HCT116 (cell line): ENCODE measurements around the gene NLRP11. TPM values are rescaled to one million over a fixed set of nuclear protein-coding genes. Genes with fewer than 3 reads are reported as not detected.

Source experiments
- ATAC-seq: fragments of 200-7000 bp; cut with Tn5 transposase; 2 replicates; pipeline ENCODE4 v1.9.1; 2020; ENCODE audit warnings: mild to moderate bottlenecking, moderate library complexity
- BruUV-seq: library from RNA; stranded (reverse); fragments of 400-500 nt; replicated peaks from 2 replicates; lab custom pipeline; 2021; lab: Mats Ljungman, UMichigan
- CTCF ChIA-PET: fragments of 300-600 bp; sonication (Branson Sonifier 250); formaldehyde crosslinking; loops from one replicate; lab custom pipeline; 2021; ENCODE audit warnings: antibody characterized with exemption; lab: Charles Lee
- POLR2A ChIA-PET: fragments of 300-600, 350-600 bp; sonication (Branson Sonifier 250); formaldehyde crosslinking; loops from one replicate; lab custom pipeline; 2021; ENCODE audit warnings: antibody characterized with exemption; lab: Charles Lee
- RAD21 ChIA-PET, 2 experiments: fragments of 300-600 bp; sonication (Branson Sonifier 250); formaldehyde crosslinking; loops; one replicate each; lab custom pipeline; 2023; ENCODE audit warnings: low total read pairs in 2 of 2; ENCODE audit not compliant: uncharacterized antibody in 2 of 2, unreplicated experiment in 2 of 2, low non-redundant PET in 1 of 2; lab: Charles Lee
- DNase-seq: peaks from one replicate; pipeline ENCODE4 v3.0.0-alpha.2; 2010; ENCODE audit warnings: low read depth, low spot score
- H2AFZ ChIP-seq: fragments of 200-600 bp; shearing (Covaris generic), sonication (generic); 2 replicates; pipeline ENCODE4 v1.6.1; 2017; ENCODE audit warnings: low read depth, mixed run types, mixed read lengths, antibody characterized with exemption, low read length; ENCODE audit not compliant: poor library complexity, severe bottlenecking
- H3K27ac ChIP-seq: 2 replicates; pipeline ENCODE4 v1.5.1; 2012; ENCODE audit warnings: low read depth, low read length
- H3K27me3 ChIP-seq: fragments of 200-600 bp; sonication (generic); 2 replicates; pipeline ENCODE4 v1.6.1; 2016; ENCODE audit warnings: mixed run types, low read length, mixed read lengths; ENCODE audit not compliant: insufficient read depth
- H3K36me3 ChIP-seq, 2 experiments: fragments of 200-500 bp in 1 of 2; fragments of 200-600 bp in 1 of 2; sonication (Bioruptor generic) in 1 of 2; sonication (generic) in 1 of 2; 2 replicates each; pipeline versions ENCODE4 v1.5.1 to v1.6.1; 2014 to 2016; ENCODE audit warnings: low read length in 2 of 2, inconsistent platforms in 1 of 2, mixed read lengths in 1 of 2, mixed run types in 1 of 2; ENCODE audit not compliant: insufficient read depth in 2 of 2, control insufficient read depth in 1 of 2
- H3K4me1 ChIP-seq, 2 experiments: fragments of 200-600 bp in 1 of 2; sonication (generic) in 1 of 2; 2 replicates each; pipeline versions ENCODE4 v1.5.1 to v1.6.1; 2012 to 2017; ENCODE audit warnings: low read length in 2 of 2, inconsistent platforms in 1 of 2, mild to moderate bottlenecking in 1 of 2, mixed read lengths in 1 of 2, mixed run types in 1 of 2, moderate library complexity in 1 of 2; ENCODE audit not compliant: insufficient read depth in 2 of 2, control insufficient read depth in 1 of 2
- H3K4me2 ChIP-seq: fragments of 200-600 bp; sonication (generic); 2 replicates; pipeline ENCODE4 v1.6.1; 2017; ENCODE audit warnings: mixed run types, low read length, mixed read lengths
- H3K4me3 ChIP-seq, 2 experiments: fragments of 200-600 bp in 1 of 2; sonication (generic) in 1 of 2; replicated peaks in 1 of 2; 2 replicates each; pipeline ENCODE4 v1.5.1; 2011 to 2016; ENCODE audit warnings: low read length in 2 of 2, control low read depth in 1 of 2, low read depth in 1 of 2, mild to moderate bottlenecking in 1 of 2, mixed read lengths in 1 of 2, mixed run types in 1 of 2
- H3K79me2 ChIP-seq: fragments of 200-600 bp; sonication (generic); 2 replicates; pipeline ENCODE4 v1.6.1; 2017; ENCODE audit warnings: mild to moderate bottlenecking, mixed run types, low read length, moderate library complexity, mixed read lengths; ENCODE audit not compliant: insufficient read depth
- H3K9ac ChIP-seq: fragments of 200-600 bp; sonication (generic); 2 replicates; pipeline ENCODE4 v1.6.1; 2016; ENCODE audit warnings: low read length, mixed read lengths
- H3K9me2 ChIP-seq: fragments of 200-600 bp; sonication (generic), shearing (Covaris generic); 2 replicates; pipeline ENCODE4 v1.6.1; 2017; ENCODE audit warnings: mixed run types, mild to moderate bottlenecking, moderate library complexity; ENCODE audit not compliant: insufficient read depth
- H3K9me3 ChIP-seq, 2 experiments: fragments of 200-500 bp in 1 of 2; fragments of 200-600 bp in 1 of 2; sonication (Bioruptor generic) in 1 of 2; sonication (generic) in 1 of 2; 2 replicates each; pipeline ENCODE4 v1.6.1; 2014 to 2017; ENCODE audit warnings: low read length in 2 of 2, mixed read lengths in 2 of 2, inconsistent platforms in 1 of 2, low read depth in 1 of 2, mild to moderate bottlenecking in 1 of 2, mixed run types in 1 of 2, moderate library complexity in 1 of 2; ENCODE audit not compliant: control insufficient read depth in 1 of 2, insufficient read depth in 1 of 2
- H4K20me1 ChIP-seq: fragments of 200-600 bp; sonication (generic), shearing (Covaris generic); 2 replicates; pipeline ENCODE4 v1.6.1; 2017; ENCODE audit warnings: mixed run types, mild to moderate bottlenecking, moderate library complexity; ENCODE audit not compliant: insufficient read depth
- CEBPB ChIP-seq: IDR thresholded peaks from 2 replicates; pipeline ENCODE4 v1.6.1; 2012; ENCODE audit warnings: low read depth
- EGR1 ChIP-seq: IDR thresholded peaks from 2 replicates; pipeline ENCODE4 v1.6.1; 2012; ENCODE audit warnings: low read depth
- ELF1 ChIP-seq: IDR thresholded peaks from 2 replicates; pipeline ENCODE4 v1.6.1; 2012; ENCODE audit warnings: low read depth, borderline replicate concordance
- EZH2 ChIP-seq: fragments of 200-600 bp; sonication (generic); IDR thresholded peaks from 2 replicates; pipeline ENCODE4 v1.6.1; 2017; ENCODE audit warnings: antibody characterized with exemption, mixed run types
- EZH2phosphoT487 ChIP-seq: fragments of 200-600 bp; IDR thresholded peaks from 2 replicates; pipeline ENCODE4 v1.6.1; 2018; ENCODE audit warnings: antibody characterized with exemption, borderline replicate concordance
- FOSL1 ChIP-seq: IDR thresholded peaks from 2 replicates; pipeline ENCODE4 v1.6.1; 2012; ENCODE audit warnings: low read depth
- JUND ChIP-seq: IDR thresholded peaks from 2 replicates; pipeline ENCODE4 v1.6.1; 2012
- POLR2A ChIP-seq: IDR thresholded peaks from 2 replicates; pipeline ENCODE4 v1.7.0; 2011; ENCODE audit warnings: borderline replicate concordance; ENCODE audit not compliant: insufficient read depth, insufficient read length; ENCODE audit errors: extremely low read depth
- POLR2AphosphoS5 ChIP-seq: IDR thresholded peaks from 2 replicates; pipeline ENCODE4 v1.6.1; 2011; ENCODE audit warnings: mild to moderate bottlenecking, low read depth, low read length, moderate library complexity
- RAD21 ChIP-seq: IDR thresholded peaks from 2 replicates; pipeline ENCODE4 v1.6.1; 2012; ENCODE audit warnings: low read depth, mild to moderate bottlenecking
- SIN3A ChIP-seq: IDR thresholded peaks from 2 replicates; pipeline ENCODE4 v1.6.1; 2012; ENCODE audit warnings: low read depth
- SP1 ChIP-seq: IDR thresholded peaks from 2 replicates; pipeline ENCODE4 v1.6.1; 2012; ENCODE audit warnings: low read depth
- SRF ChIP-seq: IDR thresholded peaks from 2 replicates; pipeline ENCODE4 v1.6.1; 2012; ENCODE audit warnings: low read depth
- YY1 ChIP-seq: IDR thresholded peaks from 2 replicates; pipeline ENCODE4 v1.6.1; 2011; ENCODE audit warnings: low read length, low read depth, moderate library complexity, mild to moderate bottlenecking; ENCODE audit not compliant: insufficient replicate concordance; ENCODE audit errors: extremely low read depth
- ZNF274 ChIP-seq: fragments of 200-500 bp; sonication (Bioruptor generic); IDR thresholded peaks from 2 replicates; pipeline ENCODE4 v1.6.1; 2014; ENCODE audit warnings: mild to moderate bottlenecking, low read depth, low read length, inconsistent platforms
- intact Hi-C: fragments of 100-400 bp; cut with micrococcal nuclease; formaldehyde crosslinking; loops from 2 replicates; pipeline ENCODE4 v1.10.0; 2022
- total RNA-seq: library from RNA; stranded (reverse); gene quantifications from one replicate; pipeline ENCODE4 v1.2.1, GENCODE V29; 2021; ENCODE audit not compliant: unreplicated experiment
- TF ChIP-seq, protein P1 (sequence below): IDR thresholded peaks from 2 replicates; pipeline ENCODE4 v1.6.1; 2012
- TF ChIP-seq, protein P2 (sequence below): IDR thresholded peaks from 2 replicates; pipeline ENCODE4 v1.6.1; 2012; ENCODE audit warnings: low read depth
- TF ChIP-seq, protein P3 (sequence below): IDR thresholded peaks from 2 replicates; pipeline ENCODE4 v1.6.1; 2012

NLRP11 gene
- total RNA-seq, 1 experiment from 2014 or later: 0.86 TPM

DNA sequence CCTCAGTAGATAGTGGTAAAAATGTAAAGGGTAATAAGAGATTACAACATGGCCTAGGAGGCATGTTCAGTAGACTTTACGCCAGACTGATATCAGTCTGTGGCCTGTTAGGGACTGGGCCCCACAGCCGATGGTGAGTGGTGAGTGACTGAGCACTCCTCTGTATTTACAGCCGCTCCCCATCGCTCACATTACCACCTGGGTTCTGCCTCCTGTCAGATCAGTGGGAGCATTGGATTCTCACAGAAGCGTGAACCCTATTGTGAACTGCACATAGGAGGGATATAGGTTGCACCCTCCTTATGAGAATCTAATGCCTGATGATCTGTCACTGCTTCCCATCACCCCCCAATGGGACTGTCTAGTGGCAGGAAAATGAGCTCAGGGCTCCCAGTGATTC is 17.9 kb downstream of the NLRP11 start:
- intact Hi-C loops: loop anchor here (5.0 kb wide), 1 partner anchor 182 kb away; no protein-coding TSS in a partner anchor
- H3K36me3 ChIP-seq: no peaks in the 10 kb centered on the region
- no peak for ATAC-seq
- no TSS peak for BruUV-seq
- no peaks in the 10 kb centered on the region for H3K79me2 ChIP-seq
- no peak overlapping the region for H3K9ac ChIP-seq
- H3K9me2 ChIP-seq: no peaks in the 10 kb centered on the region
- no peaks in the 10 kb centered on the region for H4K20me1 ChIP-seq
- TF ChIP-seq, protein P1, sequence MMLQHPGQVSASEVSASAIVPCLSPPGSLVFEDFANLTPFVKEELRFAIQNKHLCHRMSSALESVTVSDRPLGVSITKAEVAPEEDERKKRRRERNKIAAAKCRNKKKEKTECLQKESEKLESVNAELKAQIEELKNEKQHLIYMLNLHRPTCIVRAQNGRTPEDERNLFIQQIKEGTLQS: no peak
- no peak for TF ChIP-seq EGR1
- TF ChIP-seq POLR2AphosphoS5: no peak
- TF ChIP-seq, protein P2, sequence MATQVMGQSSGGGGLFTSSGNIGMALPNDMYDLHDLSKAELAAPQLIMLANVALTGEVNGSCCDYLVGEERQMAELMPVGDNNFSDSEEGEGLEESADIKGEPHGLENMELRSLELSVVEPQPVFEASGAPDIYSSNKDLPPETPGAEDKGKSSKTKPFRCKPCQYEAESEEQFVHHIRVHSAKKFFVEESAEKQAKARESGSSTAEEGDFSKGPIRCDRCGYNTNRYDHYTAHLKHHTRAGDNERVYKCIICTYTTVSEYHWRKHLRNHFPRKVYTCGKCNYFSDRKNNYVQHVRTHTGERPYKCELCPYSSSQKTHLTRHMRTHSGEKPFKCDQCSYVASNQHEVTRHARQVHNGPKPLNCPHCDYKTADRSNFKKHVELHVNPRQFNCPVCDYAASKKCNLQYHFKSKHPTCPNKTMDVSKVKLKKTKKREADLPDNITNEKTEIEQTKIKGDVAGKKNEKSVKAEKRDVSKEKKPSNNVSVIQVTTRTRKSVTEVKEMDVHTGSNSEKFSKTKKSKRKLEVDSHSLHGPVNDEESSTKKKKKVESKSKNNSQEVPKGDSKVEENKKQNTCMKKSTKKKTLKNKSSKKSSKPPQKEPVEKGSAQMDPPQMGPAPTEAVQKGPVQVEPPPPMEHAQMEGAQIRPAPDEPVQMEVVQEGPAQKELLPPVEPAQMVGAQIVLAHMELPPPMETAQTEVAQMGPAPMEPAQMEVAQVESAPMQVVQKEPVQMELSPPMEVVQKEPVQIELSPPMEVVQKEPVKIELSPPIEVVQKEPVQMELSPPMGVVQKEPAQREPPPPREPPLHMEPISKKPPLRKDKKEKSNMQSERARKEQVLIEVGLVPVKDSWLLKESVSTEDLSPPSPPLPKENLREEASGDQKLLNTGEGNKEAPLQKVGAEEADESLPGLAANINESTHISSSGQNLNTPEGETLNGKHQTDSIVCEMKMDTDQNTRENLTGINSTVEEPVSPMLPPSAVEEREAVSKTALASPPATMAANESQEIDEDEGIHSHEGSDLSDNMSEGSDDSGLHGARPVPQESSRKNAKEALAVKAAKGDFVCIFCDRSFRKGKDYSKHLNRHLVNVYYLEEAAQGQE: no peak
- no peak for TF ChIP-seq JUND
- no peak for TF ChIP-seq RAD21
- TF ChIP-seq SRF: no peak
- TF ChIP-seq CEBPB: no peak
- TF ChIP-seq YY1: no peak
- no peak for TF ChIP-seq ZNF274
- TF ChIP-seq FOSL1: no peak
- no peak for TF ChIP-seq ELF1
- no peak for TF ChIP-seq SIN3A
- TF ChIP-seq SP1: no peak
- TF ChIP-seq EZH2phosphoT487: no peak
- no peak for TF ChIP-seq POLR2A
- TF ChIP-seq, protein P3, sequence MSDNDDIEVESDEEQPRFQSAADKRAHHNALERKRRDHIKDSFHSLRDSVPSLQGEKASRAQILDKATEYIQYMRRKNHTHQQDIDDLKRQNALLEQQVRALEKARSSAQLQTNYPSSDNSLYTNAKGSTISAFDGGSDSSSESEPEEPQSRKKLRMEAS: no peak
- TF ChIP-seq EZH2: no peak
- H3K27ac ChIP-seq: no peak overlapping the region
- CTCF ChIA-PET: no interaction called here
- no peak overlapping the region for H3K4me2 ChIP-seq
- no peaks in the 10 kb centered on the region for H3K9me3 ChIP-seq
- POLR2A ChIA-PET: no interaction called here
- H3K4me1 ChIP-seq: peaks cover 0 to 7% of the 10 kb centered on the region in 2 experiments; a peak in 2 of 4 replicates
- peaks cover 9% of the 10 kb centered on the region; the same call in 1 of the 2 replicates for H3K27me3 ChIP-seq
- no peak overlapping the region for H3K4me3 ChIP-seq
- no peak overlapping the region for H2AFZ ChIP-seq
- RAD21 ChIA-PET: no interaction called here
- DNase-seq: no peak
